Measurements from ENCODE around the gene PPBP. TPM values are rescaled to one million over a fixed set of nuclear protein-coding genes. Genes with fewer than 3 reads are reported as not detected.

Gene PPBP
- not detected for total RNA-seq (ENCODE audit: unreplicated experiment)
- long read RNA-seq: 0 reads

GRCh38 chr4:73988061-73988460 is at the start of gene PPBP:
Gene PPBP, minus strand, starts transcription at chr4:73988190. Its CDS starts 87 bp downstream, at chr4:73988103.
- no peaks in the 10 kb centered on the region for H3K9me3 Mint-ChIP-seq (ENCODE audit: unreplicated experiment)
- H3K4me3 Mint-ChIP-seq (ENCODE audit: unreplicated experiment): no peak within 1 kb of the TSS
- no peak for TF ChIP-seq CTCF (IDR thresholded peaks at IDR 0.05; ENCODE audit: partially characterized antibody, unreplicated experiment)
- H3K4me1 Mint-ChIP-seq (ENCODE audit: low read depth, unreplicated experiment): no peaks in the 10 kb centered on the region
- no peak for DNase-seq
- no peak within 1 kb of the TSS for H3K27ac Mint-ChIP-seq (ENCODE audit: unreplicated experiment)
- H3K36me3 Mint-ChIP-seq (ENCODE audit: unreplicated experiment): no peaks in the 10 kb centered on the region
- no peaks in the 10 kb centered on the region for H3K27me3 Mint-ChIP-seq (ENCODE audit: unreplicated experiment)

GRCh38 chr4:74037076-74037955 is 49.3 kb upstream of the PPBP start:
- no peak overlapping the region for H3K27ac Mint-ChIP-seq (ENCODE audit: unreplicated experiment)
- H3K9me3 Mint-ChIP-seq (ENCODE audit: unreplicated experiment): no peaks in the 10 kb centered on the region
- TF ChIP-seq CTCF (IDR thresholded peaks at IDR 0.05; ENCODE audit: partially characterized antibody, unreplicated experiment): no peak
- no peaks in the 10 kb centered on the region for H3K27me3 Mint-ChIP-seq (ENCODE audit: unreplicated experiment)
- H3K4me1 Mint-ChIP-seq (ENCODE audit: low read depth, unreplicated experiment): peaks cover 2% of the 10 kb centered on the region
- DNase-seq: no peak
- H3K36me3 Mint-ChIP-seq (ENCODE audit: unreplicated experiment): no peaks in the 10 kb centered on the region
- H3K4me3 Mint-ChIP-seq (ENCODE audit: unreplicated experiment): peak overlapping the region; percentile 88

- H3K4me3 Mint-ChIP-seq (ENCODE audit: unreplicated experiment): no peak overlapping the region
- TF ChIP-seq CTCF (IDR thresholded peaks at IDR 0.05; ENCODE audit: partially characterized antibody, unreplicated experiment): no peak
- no peak for DNase-seq
- no peaks in the 10 kb centered on the region for H3K27me3 Mint-ChIP-seq (ENCODE audit: unreplicated experiment)
- no peaks in the 10 kb centered on the region for H3K9me3 Mint-ChIP-seq (ENCODE audit: unreplicated experiment)
- no peaks in the 10 kb centered on the region for H3K4me1 Mint-ChIP-seq (ENCODE audit: low read depth, unreplicated experiment)
- no peak overlapping the region for H3K27ac Mint-ChIP-seq (ENCODE audit: unreplicated experiment)
- no peaks in the 10 kb centered on the region for H3K36me3 Mint-ChIP-seq (ENCODE audit: unreplicated experiment)
These were observed 45.7 kb upstream of the PPBP start for GRCh38 chr4:74033739-74034138.

- no peak for TF ChIP-seq CTCF (IDR thresholded peaks at IDR 0.05; ENCODE audit: partially characterized antibody, unreplicated experiment)
- no peak for DNase-seq
- Mint-ChIP-seq H3K36me3 (ENCODE audit: unreplicated experiment) (no peaks in the 10 kb centered on the region), H3K4me1 (ENCODE audit: low read depth, unreplicated experiment) (no peaks in the 10 kb centered on the region), H3K27me3 (ENCODE audit: unreplicated experiment) (no peaks in the 10 kb centered on the region), H3K27ac (ENCODE audit: unreplicated experiment) (no peak overlapping the region), H3K9me3 (ENCODE audit: unreplicated experiment) (no peaks in the 10 kb centered on the region), H3K4me3 (ENCODE audit: unreplicated experiment) (no peak overlapping the region)
These were observed 44.1 kb upstream of the PPBP start for GRCh38 chr4:74032064-74032463.

- H3K4me3 Mint-ChIP-seq (ENCODE audit: unreplicated experiment): no peak overlapping the region
- no peaks in the 10 kb centered on the region for H3K4me1 Mint-ChIP-seq (ENCODE audit: low read depth, unreplicated experiment)
- no peaks in the 10 kb centered on the region for H3K27me3 Mint-ChIP-seq (ENCODE audit: unreplicated experiment)
- no peak for TF ChIP-seq CTCF (IDR thresholded peaks at IDR 0.05; ENCODE audit: partially characterized antibody, unreplicated experiment)
- no peaks in the 10 kb centered on the region for H3K9me3 Mint-ChIP-seq (ENCODE audit: unreplicated experiment)
- no peaks in the 10 kb centered on the region for H3K36me3 Mint-ChIP-seq (ENCODE audit: unreplicated experiment)
- no peak overlapping the region for H3K27ac Mint-ChIP-seq (ENCODE audit: unreplicated experiment)
- no peak for DNase-seq
These were observed 43.6 kb upstream of the PPBP start for GRCh38 chr4:74031576-74031975.
